ENCODE data around the gene MTUS2. TPM values are rescaled to one million over a fixed set of nuclear protein-coding genes. Genes with fewer than 3 reads are reported as not detected.

Gene MTUS2
- total RNA-seq, 1 experiment from 2014 or later: 0.35 TPM

DNA sequence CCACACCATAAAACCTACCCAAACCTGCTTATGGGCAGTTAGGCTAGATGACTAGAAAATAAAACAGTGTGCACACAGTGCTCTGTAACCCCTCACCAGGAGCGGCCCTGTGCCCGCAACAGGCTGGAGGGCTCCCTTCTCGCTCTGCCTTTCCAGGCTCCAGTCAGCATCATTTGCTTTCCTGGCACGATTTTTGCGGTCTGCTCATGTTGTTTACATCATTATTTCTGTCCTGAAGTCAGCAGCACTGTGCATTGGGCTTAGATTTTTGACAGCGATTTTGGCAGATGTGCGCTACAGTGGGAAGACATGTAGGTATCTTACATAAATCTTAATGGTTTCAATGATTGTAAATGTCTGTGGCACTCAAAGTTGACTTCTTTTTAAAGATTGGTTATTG is 344.0 kb downstream of the MTUS2 start:
- no peak overlapping the region for H3K18ac ChIP-seq (ENCODE audit: insufficient read length, low read depth, low read length)
- no CpG with 5 or more reads among the region's 7 CpGs for WGBS (ENCODE audit: extremely low coverage, insufficient read length, low lambda C conversion rate)

More for the DNA sequence above, 344.0 kb downstream of the MTUS2 start:
- Mint-ChIP-seq H3K27ac (no peak overlapping the region), H3K36me3 (ENCODE audit: insufficient read depth in 1 of 3, low read depth in 3 of 3) (0 out of 7 replicates have a peak, but pooled peaks cover 0 to 3% (median 0%) of the 10 kb centered on the region in 3 experiments), H3K4me3 (no peak overlapping the region), H3K4me1 (no peaks in the 10 kb centered on the region), H3K27me3 (ENCODE audit: low read depth) (no peaks in the 10 kb centered on the region), H3K9me3 (no peaks in the 10 kb centered on the region)
- Histone ChIP-seq H2BK5ac (ENCODE audit: insufficient read length, low read length) (no peak overlapping the region), H3K4me2 (ENCODE audit: insufficient read depth, insufficient read length, low read length) (no peak overlapping the region), H3K9ac (ENCODE audit: extremely low read depth, insufficient read length, low read length) (no peak overlapping the region), H3K4me1 (ENCODE audit: insufficient read depth, low read length) (no peaks in the 10 kb centered on the region), H2AK5ac (ENCODE audit: insufficient read length, low read length) (no peak overlapping the region), H3K79me2 (ENCODE audit: insufficient read depth, low read length) (no peaks in the 10 kb centered on the region), H2BK120ac (ENCODE audit: low read depth, low read length, poor library complexity, severe bottlenecking) (no peak overlapping the region), H3T11ph (ENCODE audit: low read length) (no peak overlapping the region), H2AFZ (ENCODE audit: low read length) (no peak overlapping the region), H2BK20ac (ENCODE audit: low read depth, low read length, poor library complexity, severe bottlenecking) (no peak overlapping the region), H3K56ac (ENCODE audit: insufficient read length, low read depth, low read length) (no peak overlapping the region), H4K91ac (ENCODE audit: insufficient read length, low read depth, low read length) (no peak overlapping the region), H3K27ac (ENCODE audit: insufficient read length, low read depth, low read length) (no peak overlapping the region), H3K14ac (ENCODE audit: insufficient read depth, low read length) (no peak overlapping the region), H4K8ac (replicated peaks; ENCODE audit: insufficient read length, low read depth, low read length) (no peak overlapping the region), H3K23ac (ENCODE audit: insufficient read length, low read depth, low read length) (no peak overlapping the region), H3K23me2 (ENCODE audit: insufficient read length, low read depth, low read length, poor library complexity, severe bottlenecking) (no peaks in the 10 kb centered on the region), H3K79me1 (ENCODE audit: insufficient read depth, low read depth, low read length, poor library complexity, severe bottlenecking) (no peaks in the 10 kb centered on the region), H4K5ac (ENCODE audit: insufficient read length, low read depth, low read length) (no peak overlapping the region), H3K27me3 (ENCODE audit: insufficient read depth, low read length) (no peaks in the 10 kb centered on the region), H2BK15ac (ENCODE audit: low read depth, low read length) (no peak overlapping the region), H3K9me3 (ENCODE audit: control insufficient read depth, low read depth, low read length) (no peaks in the 10 kb centered on the region), H2BK12ac (ENCODE audit: insufficient read length, low read depth, low read length) (no peak overlapping the region), H4K20me1 (ENCODE audit: control insufficient read depth, insufficient read depth, insufficient read length) (no peaks in the 10 kb centered on the region), H3K4ac (ENCODE audit: low read depth, low read length) (no peak overlapping the region)
- no peak for DNase-seq
- no peak for TF ChIP-seq CTCF (conservative IDR thresholded peaks at IDR 0.05)

All from H9 (cell line).